Measurements from ENCODE around the gene POLR3H.

- TF ChIP-seq EP300 (conservative IDR thresholded peaks at IDR 0.05; ENCODE audit: poor library complexity, severe bottlenecking) (no peak), CTCF (IDR thresholded peaks at IDR 0.05; ENCODE audit: poor library complexity, severe bottlenecking) (no peak), SMC3 (conservative IDR thresholded peaks at IDR 0.05; ENCODE audit: poor library complexity) (no peak)
These were observed 34.5 kb upstream of the POLR3H start for GRCh38 chr22:41578818-41579217.

Measured in neural cell (in vitro differentiated cells).